SK-N-SH (cell line): Measurements from ENCODE around the gene ST6GALNAC3.

Experiments used
- EP300 ChIP-seq, 2 experiments: IDR thresholded peaks; 2 replicates each; pipeline versions ENCODE4 v1.4.0 to v1.6.1; 2012; ENCODE audit warnings: borderline replicate concordance in 1 of 2, low read depth in 1 of 2, low read length in 1 of 2
- NFIC ChIP-seq: IDR thresholded peaks from 2 replicates; pipeline ENCODE4 v1.4.0; 2012; ENCODE audit warnings: borderline replicate concordance
- NRF1 ChIP-seq: IDR thresholded peaks from 2 replicates; pipeline ENCODE4 v1.6.1; 2012; ENCODE audit warnings: low read depth, mild to moderate bottlenecking, low read length
- POLR2AphosphoS5 ChIP-seq: IDR thresholded peaks from 2 replicates; pipeline ENCODE4 v1.6.1; 2012; ENCODE audit warnings: low read depth, low read length
- RFX5 ChIP-seq: IDR thresholded peaks from 2 replicates; pipeline ENCODE4 v1.6.1; 2012; ENCODE audit warnings: mild to moderate bottlenecking, improper control_type of control experiment, low read length
- SIN3A ChIP-seq: IDR thresholded peaks from 2 replicates; pipeline ENCODE4 v1.6.1; 2012; ENCODE audit warnings: low read depth, mild to moderate bottlenecking, low read length, moderate library complexity, borderline replicate concordance
- TCF12 ChIP-seq: IDR thresholded peaks from 2 replicates; pipeline ENCODE4 v1.4.0; 2012
- TEAD4 ChIP-seq: IDR thresholded peaks from 2 replicates; pipeline ENCODE4 v1.4.0; 2012; ENCODE audit warnings: mild to moderate bottlenecking, borderline replicate concordance; ENCODE audit not compliant: insufficient read depth
- TF ChIP-seq, protein P1 (sequence below): fragments of 200-600 bp; sonication (generic); IDR thresholded peaks from 2 replicates; pipeline ENCODE4 v1.6.1; 2017; ENCODE audit warnings: antibody characterized with exemption, mild to moderate bottlenecking, moderate library complexity
- TF ChIP-seq, protein P2 (sequence below): IDR thresholded peaks from 2 replicates; pipeline ENCODE4 v1.6.1; 2012; ENCODE audit warnings: mild to moderate bottlenecking, low read depth, low read length, moderate library complexity
- TF ChIP-seq, protein P3 (sequence below): IDR thresholded peaks from 2 replicates; pipeline ENCODE4 v1.4.0; 2012; ENCODE audit warnings: low read depth, borderline replicate concordance

DNA sequence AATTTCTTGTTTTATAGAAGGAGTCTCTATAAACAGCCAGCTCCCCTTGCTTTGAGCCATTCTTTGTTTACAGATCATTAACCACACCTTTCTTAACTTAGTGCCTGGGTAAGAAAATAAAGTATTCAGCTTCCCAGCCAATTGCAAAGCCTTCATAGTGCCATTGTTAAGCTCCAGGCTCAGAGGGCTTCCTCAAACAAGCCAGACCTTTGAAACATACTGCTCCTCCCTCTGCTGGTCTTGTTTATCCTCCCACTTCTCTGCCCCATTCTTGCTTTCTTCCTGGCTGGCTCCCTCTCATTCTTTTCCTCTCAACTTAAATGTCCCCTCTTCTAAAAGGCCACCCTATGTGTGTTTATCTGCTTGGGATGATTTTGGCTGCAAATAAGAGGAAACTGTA lies 473.4 kb downstream of the ST6GALNAC3 start:
- TF ChIP-seq, protein P1, sequence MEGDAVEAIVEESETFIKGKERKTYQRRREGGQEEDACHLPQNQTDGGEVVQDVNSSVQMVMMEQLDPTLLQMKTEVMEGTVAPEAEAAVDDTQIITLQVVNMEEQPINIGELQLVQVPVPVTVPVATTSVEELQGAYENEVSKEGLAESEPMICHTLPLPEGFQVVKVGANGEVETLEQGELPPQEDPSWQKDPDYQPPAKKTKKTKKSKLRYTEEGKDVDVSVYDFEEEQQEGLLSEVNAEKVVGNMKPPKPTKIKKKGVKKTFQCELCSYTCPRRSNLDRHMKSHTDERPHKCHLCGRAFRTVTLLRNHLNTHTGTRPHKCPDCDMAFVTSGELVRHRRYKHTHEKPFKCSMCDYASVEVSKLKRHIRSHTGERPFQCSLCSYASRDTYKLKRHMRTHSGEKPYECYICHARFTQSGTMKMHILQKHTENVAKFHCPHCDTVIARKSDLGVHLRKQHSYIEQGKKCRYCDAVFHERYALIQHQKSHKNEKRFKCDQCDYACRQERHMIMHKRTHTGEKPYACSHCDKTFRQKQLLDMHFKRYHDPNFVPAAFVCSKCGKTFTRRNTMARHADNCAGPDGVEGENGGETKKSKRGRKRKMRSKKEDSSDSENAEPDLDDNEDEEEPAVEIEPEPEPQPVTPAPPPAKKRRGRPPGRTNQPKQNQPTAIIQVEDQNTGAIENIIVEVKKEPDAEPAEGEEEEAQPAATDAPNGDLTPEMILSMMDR = no peak
- TF ChIP-seq, protein P2, sequence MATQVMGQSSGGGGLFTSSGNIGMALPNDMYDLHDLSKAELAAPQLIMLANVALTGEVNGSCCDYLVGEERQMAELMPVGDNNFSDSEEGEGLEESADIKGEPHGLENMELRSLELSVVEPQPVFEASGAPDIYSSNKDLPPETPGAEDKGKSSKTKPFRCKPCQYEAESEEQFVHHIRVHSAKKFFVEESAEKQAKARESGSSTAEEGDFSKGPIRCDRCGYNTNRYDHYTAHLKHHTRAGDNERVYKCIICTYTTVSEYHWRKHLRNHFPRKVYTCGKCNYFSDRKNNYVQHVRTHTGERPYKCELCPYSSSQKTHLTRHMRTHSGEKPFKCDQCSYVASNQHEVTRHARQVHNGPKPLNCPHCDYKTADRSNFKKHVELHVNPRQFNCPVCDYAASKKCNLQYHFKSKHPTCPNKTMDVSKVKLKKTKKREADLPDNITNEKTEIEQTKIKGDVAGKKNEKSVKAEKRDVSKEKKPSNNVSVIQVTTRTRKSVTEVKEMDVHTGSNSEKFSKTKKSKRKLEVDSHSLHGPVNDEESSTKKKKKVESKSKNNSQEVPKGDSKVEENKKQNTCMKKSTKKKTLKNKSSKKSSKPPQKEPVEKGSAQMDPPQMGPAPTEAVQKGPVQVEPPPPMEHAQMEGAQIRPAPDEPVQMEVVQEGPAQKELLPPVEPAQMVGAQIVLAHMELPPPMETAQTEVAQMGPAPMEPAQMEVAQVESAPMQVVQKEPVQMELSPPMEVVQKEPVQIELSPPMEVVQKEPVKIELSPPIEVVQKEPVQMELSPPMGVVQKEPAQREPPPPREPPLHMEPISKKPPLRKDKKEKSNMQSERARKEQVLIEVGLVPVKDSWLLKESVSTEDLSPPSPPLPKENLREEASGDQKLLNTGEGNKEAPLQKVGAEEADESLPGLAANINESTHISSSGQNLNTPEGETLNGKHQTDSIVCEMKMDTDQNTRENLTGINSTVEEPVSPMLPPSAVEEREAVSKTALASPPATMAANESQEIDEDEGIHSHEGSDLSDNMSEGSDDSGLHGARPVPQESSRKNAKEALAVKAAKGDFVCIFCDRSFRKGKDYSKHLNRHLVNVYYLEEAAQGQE = no peak
- TF ChIP-seq POLR2AphosphoS5 (no peak), TEAD4 (no peak), EP300 (IDR thresholded peaks at IDR 0.05; ENCODE audit: borderline replicate concordance in 1 of 2, low read depth in 1 of 2, low read length in 1 of 2) (no peak), TCF12 (no peak), NRF1 (no peak), RFX5 (no peak), NFIC (no peak), SIN3A (no peak)
- TF ChIP-seq, protein P3, sequence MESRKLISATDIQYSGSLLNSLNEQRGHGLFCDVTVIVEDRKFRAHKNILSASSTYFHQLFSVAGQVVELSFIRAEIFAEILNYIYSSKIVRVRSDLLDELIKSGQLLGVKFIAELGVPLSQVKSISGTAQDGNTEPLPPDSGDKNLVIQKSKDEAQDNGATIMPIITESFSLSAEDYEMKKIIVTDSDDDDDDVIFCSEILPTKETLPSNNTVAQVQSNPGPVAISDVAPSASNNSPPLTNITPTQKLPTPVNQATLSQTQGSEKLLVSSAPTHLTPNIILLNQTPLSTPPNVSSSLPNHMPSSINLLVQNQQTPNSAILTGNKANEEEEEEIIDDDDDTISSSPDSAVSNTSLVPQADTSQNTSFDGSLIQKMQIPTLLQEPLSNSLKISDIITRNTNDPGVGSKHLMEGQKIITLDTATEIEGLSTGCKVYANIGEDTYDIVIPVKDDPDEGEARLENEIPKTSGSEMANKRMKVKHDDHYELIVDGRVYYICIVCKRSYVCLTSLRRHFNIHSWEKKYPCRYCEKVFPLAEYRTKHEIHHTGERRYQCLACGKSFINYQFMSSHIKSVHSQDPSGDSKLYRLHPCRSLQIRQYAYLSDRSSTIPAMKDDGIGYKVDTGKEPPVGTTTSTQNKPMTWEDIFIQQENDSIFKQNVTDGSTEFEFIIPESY = no peak
